ENCODE results near the gene ABHD16A.

ABHD16A gene

DNA sequence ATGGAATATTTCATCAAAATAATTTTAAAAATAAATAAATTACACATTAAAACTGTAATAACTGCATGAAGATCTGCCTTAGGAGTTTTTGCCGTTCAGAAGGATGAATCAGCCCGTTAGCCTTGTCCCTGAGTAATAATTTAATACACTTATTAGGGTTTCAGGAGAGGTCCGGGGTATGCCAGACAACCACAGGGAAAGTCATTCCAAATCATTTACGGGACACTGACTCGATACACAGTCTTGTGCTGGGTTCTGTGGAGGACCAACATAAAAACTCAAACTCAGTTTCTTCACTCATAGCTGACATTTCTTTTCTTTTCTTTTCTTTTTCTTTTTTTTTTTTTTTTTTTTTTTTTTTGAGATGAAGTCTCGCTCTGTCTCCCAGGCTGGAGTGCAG, 2.8 kb upstream of the ABHD16A start:
- Histone ChIP-seq H3K9ac (no peak overlapping the region), H3K9me3 (replicated peaks in 1 of 11) (no peaks in the 10 kb centered on the region), H3K4me2 (peak overlapping the region in 1 of 11 experiments; percentile 12; a peak in 1 of 22 replicates), H4K20me1 (peaks cover 0 to 13% (median 12%) of the 10 kb centered on the region in 11 experiments; a peak in 13 of 22 replicates), H3K27me3 (no peaks in the 10 kb centered on the region), H3K4me3 (no peak overlapping the region), H3K36me3 (peaks cover under 1 to 9% (median 3%) of the 10 kb centered on the region in 11 experiments; a peak in 15 of 22 replicates), H3K27ac (no peak overlapping the region), H3K4me1 (peaks cover 38 to 66% (median 55%) of the 10 kb centered on the region in 10 experiments)
- TF ChIP-seq Cebpa-rat (IDR thresholded peaks at IDR 0.05): no peak

DNA sequence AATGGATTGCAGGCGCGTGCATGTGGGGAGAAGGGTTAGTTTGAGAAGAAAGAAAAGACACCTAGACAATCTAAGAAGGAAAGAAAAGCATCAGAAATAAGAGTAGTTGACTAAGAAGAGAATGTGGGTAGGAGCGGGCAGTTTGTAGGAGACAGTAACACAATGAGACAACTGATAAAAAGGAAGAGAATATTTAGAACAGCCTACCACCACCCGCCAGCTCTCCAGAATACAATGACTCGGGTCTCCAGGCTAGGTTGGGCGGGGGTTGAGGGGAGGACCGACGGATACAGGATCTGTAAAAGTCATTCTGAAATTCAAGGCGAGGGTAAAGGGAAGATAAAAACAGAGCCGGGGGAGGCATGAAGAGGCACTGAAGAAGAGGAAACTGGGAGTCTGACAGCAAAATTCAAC, 712 bp downstream of the ABHD16A start:
- TF ChIP-seq Cebpa-rat (IDR thresholded peaks at IDR 0.05): no peak
- H3K27ac ChIP-seq: peak overlapping the region; percentile 88 to 96 (median 94)
- peaks cover 31 to 44% (median 37%) of the 10 kb centered on the region in 11 experiments for H3K36me3 ChIP-seq
- peak overlapping the region; percentile 76 to 99 (median 97) for H3K4me2 ChIP-seq
- H3K4me3 ChIP-seq: peak overlapping the region; percentile 67 to 95 (median 82)
- H3K4me1 ChIP-seq: peaks cover 36 to 59% (median 39%) of the 10 kb centered on the region in 10 experiments
- no peaks in the 10 kb centered on the region for H3K9me3 ChIP-seq (replicated peaks in 1 of 11)
- H3K9ac ChIP-seq: peak overlapping the region; percentile 90 to 98 (median 95)
- H3K27me3 ChIP-seq: no peaks in the 10 kb centered on the region
- H4K20me1 ChIP-seq: peaks cover 7 to 38% (median 23%) of the 10 kb centered on the region in 11 experiments; a peak in 14 of 22 replicates

DNA sequence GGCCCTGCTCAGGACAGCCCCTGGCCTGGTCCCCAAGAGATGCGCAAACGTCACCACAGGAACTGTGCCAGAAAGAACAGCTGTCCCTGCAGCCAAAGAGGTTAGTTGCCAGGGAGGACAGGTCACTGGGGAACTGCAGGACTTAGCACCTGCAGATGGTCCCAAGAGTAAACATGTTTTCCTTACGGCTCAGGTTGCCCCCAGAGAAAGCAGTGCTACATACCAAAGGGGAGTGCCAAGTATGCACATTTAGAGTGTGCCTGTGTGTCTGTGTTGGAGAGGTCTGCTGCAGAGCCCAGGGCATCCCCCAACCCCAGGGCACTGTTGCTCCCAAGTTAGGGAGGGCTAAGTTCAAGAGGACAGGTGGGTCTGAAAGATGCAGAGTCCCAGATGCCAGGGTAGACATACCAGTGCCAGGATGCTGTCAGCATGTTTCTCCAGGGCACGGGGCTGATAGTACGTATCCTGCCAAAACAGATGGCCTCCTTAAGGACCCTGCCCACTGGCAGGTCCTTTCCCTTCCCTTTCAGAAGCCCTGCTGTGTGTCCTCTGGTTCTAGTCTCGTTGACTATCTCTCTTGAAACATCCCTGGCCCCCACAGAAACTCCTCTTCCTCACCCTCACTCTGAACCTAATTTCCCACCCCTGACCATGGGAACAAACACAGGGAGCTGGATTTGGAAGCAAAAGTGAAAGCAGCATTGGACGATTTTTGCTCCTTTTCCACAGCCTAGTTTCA, 1.3 kb downstream of the ABHD16A start:
- Histone ChIP-seq H3K9me3 (replicated peaks in 1 of 11) (no peaks in the 10 kb centered on the region), H3K27ac (peak overlapping the region; percentile 88 to 96 (median 94); a peak in 21 of 22 replicates), H4K20me1 (peaks cover 9 to 44% (median 29%) of the 10 kb centered on the region in 11 experiments; a peak in 16 of 22 replicates), H3K9ac (peak overlapping the region; percentile 90 to 98 (median 95)), H3K27me3 (no peaks in the 10 kb centered on the region), H3K36me3 (peaks cover 37 to 50% (median 43%) of the 10 kb centered on the region in 11 experiments), H3K4me3 (peak overlapping the region; percentile 67 to 95 (median 82)), H3K4me2 (peak overlapping the region; percentile 76 to 99 (median 97)), H3K4me1 (peaks cover 30 to 56% (median 34%) of the 10 kb centered on the region in 10 experiments)
- TF ChIP-seq Cebpa-rat (IDR thresholded peaks at IDR 0.05): no peak

GRCh38 chr6:31700740-31701401, 2.3 kb downstream of the ABHD16A start:
- Histone ChIP-seq H3K36me3 (peaks cover 46 to 59% (median 52%) of the 10 kb centered on the region in 11 experiments), H3K4me2 (peak overlapping the region; percentile 76 to 99 (median 97)), H3K9me3 (replicated peaks in 1 of 11) (no peaks in the 10 kb centered on the region), H3K4me1 (peaks cover 24 to 55% (median 27%) of the 10 kb centered on the region in 10 experiments), H3K9ac (peak overlapping the region in 10 of 11 experiments; percentile 19 to 98 (median 96); a peak in 13 of 22 replicates), H3K27ac (peak overlapping the region in 1 of 11 experiments; percentile 96; a peak in 1 of 22 replicates), H4K20me1 (peaks cover 9 to 47% (median 35%) of the 10 kb centered on the region in 11 experiments; a peak in 16 of 22 replicates), H3K27me3 (no peaks in the 10 kb centered on the region), H3K4me3 (peak overlapping the region in 6 of 10 experiments; percentile 76 to 95 (median 84); a peak in 9 of 20 replicates)
- TF ChIP-seq Cebpa-rat (IDR thresholded peaks at IDR 0.05): no peak

GRCh38 chr6:31697555-31697954, 5.6 kb downstream of the ABHD16A start:
- no peak for TF ChIP-seq Cebpa-rat (IDR thresholded peaks at IDR 0.05)
- Histone ChIP-seq H3K4me1 (peaks cover 15 to 47% (median 19%) of the 10 kb centered on the region in 10 experiments), H3K4me2 (peak overlapping the region in 3 of 11 experiments; percentile 13 to 47 (median 47); a peak in 4 of 22 replicates), H4K20me1 (peaks cover 9 to 59% (median 35%) of the 10 kb centered on the region in 11 experiments; a peak in 16 of 22 replicates), H3K9me3 (replicated peaks in 1 of 11) (no peaks in the 10 kb centered on the region), H3K27ac (0 out of 22 replicates have a peak overlapping the region, but pooled peaks of 1 of the 11 experiments have one; percentile 29), H3K27me3 (no peaks in the 10 kb centered on the region), H3K36me3 (peaks cover 78 to 93% (median 85%) of the 10 kb centered on the region in 11 experiments), H3K4me3 (no peak overlapping the region), H3K9ac (peak overlapping the region in 4 of 11 experiments; percentile 33 to 63 (median 38); a peak in 4 of 22 replicates)

DNA sequence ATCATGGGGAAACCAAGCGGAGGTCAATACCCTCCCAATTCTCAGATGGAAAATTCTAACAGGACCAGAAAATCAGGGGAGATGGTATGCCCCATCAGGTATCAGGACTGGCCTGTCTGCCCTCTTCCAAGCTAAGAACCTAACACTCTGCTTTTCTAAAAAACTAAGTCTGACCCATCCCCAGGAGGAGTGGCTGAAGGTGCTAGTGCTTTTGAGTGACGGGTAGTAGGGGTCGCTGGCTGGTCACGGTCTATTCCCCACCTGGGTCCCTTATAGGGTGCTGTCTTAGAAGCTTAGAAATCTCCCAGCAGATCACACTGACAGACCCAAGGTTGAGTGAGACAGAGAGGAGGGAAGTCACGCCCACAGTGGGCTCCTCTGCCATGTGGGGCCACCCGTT, 9.6 kb downstream of the ABHD16A start:
- peaks cover 93 to 99% (median 96%) of the 10 kb centered on the region in 11 experiments for H3K36me3 ChIP-seq

DNA sequence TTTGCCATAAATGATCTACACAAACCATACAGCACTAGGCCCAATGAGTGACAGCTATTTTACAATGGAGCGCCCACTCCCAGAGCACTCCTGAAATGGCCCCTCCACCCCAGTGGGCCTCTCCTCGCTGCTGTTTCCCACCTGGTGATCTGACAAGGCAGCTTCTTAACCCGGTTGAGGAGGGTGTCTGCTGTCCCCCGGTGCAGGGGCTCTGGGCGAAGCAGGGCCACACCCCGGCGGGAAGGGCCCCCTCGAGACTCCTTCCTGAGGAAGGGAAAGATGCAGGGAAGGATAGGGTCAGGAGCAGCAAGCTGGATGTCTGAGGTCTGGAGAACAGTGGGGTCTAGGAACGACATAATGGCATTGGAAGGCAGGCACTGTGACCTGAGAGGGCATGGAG, 10.2 kb downstream of the ABHD16A start:
- H3K36me3 ChIP-seq: peaks cover 96 to 100% (median 98%) of the 10 kb centered on the region in 11 experiments
- H3K27me3 ChIP-seq: no peaks in the 10 kb centered on the region
- H3K4me3 ChIP-seq: no peak overlapping the region
- peak overlapping the region in 1 of 11 experiments; percentile 29; a peak in 1 of 22 replicates for H3K9ac ChIP-seq
- H3K9me3 ChIP-seq (replicated peaks in 1 of 11): no peaks in the 10 kb centered on the region
- no peak overlapping the region for H3K4me2 ChIP-seq
- no peak overlapping the region for H3K27ac ChIP-seq
- H4K20me1 ChIP-seq: peaks cover 0 to 42% (median 15%) of the 10 kb centered on the region in 11 experiments; a peak in 16 of 22 replicates
- peaks cover 0 to 36% (median 12%) of the 10 kb centered on the region in 10 experiments; a peak in 14 of 20 replicates for H3K4me1 ChIP-seq
- TF ChIP-seq Cebpa-rat (IDR thresholded peaks at IDR 0.05): no peak

More for the DNA sequence above, 9.6 kb downstream of the ABHD16A start:
- no peaks in the 10 kb centered on the region for H3K9me3 ChIP-seq (replicated peaks in 1 of 11)
- no peak overlapping the region for H3K27ac ChIP-seq
- no peak for TF ChIP-seq Cebpa-rat (IDR thresholded peaks at IDR 0.05)
- H3K4me2 ChIP-seq: no peak overlapping the region
- peaks cover 2 to 38% (median 20%) of the 10 kb centered on the region in 11 experiments; a peak in 16 of 22 replicates for H4K20me1 ChIP-seq
- H3K4me1 ChIP-seq: peaks cover 0 to 42% (median 12%) of the 10 kb centered on the region in 10 experiments; a peak in 14 of 20 replicates
- H3K4me3 ChIP-seq: no peak overlapping the region
- peak overlapping the region in 2 of 11 experiments; percentile 11 to 29; a peak in 2 of 22 replicates for H3K9ac ChIP-seq
- no peaks in the 10 kb centered on the region for H3K27me3 ChIP-seq

DNA sequence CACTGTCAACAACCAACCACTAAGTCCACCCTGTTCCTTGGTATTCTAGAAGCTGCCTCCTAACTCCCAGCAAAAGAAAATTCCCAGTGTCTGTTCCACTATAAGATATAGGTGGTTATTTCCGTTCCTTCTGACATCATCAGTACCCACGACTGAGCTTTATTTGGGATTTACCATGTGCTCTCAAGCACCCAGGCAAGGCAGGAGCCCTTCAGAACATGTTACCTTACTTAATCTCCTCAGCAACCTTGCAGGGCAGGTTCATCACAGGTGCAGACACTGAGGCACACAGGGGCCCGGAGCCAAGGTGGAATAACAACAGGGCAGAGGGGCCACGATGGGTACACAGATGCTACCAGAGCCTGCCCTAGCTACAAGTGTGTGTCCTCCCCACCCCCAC, 10.8 kb downstream of the ABHD16A start:
- H3K4me2 ChIP-seq: no peak overlapping the region
- H3K9me3 ChIP-seq (replicated peaks in 1 of 11): no peaks in the 10 kb centered on the region
- no peak overlapping the region for H3K9ac ChIP-seq
- no peak overlapping the region for H3K4me3 ChIP-seq
- H3K4me1 ChIP-seq: peaks cover 0 to 30% (median 12%) of the 10 kb centered on the region in 10 experiments; a peak in 12 of 20 replicates
- H3K27ac ChIP-seq: no peak overlapping the region
- H4K20me1 ChIP-seq: peaks cover 0 to 42% (median 11%) of the 10 kb centered on the region in 11 experiments; a peak in 14 of 22 replicates
- TF ChIP-seq Cebpa-rat (IDR thresholded peaks at IDR 0.05): no peak
- no peaks in the 10 kb centered on the region for H3K27me3 ChIP-seq
- H3K36me3 ChIP-seq: peaks cover 96 to 100% (median 98%) of the 10 kb centered on the region in 11 experiments

Measured in BLaER1 treated with 17β-estradiol and CSF1 and Interleukin-3, amounts not matched to agents 10 nM and 100 nM (cell line).